GM18498 (cell line): ENCODE results near the gene TFDP1.
"Not testable (repeated sequence)": the region's sequence is repeated elsewhere in the genome, so short reads cannot be mapped to it uniquely, and the experiment has no call there.

Experiments used
- ATAC-seq: cut with Tn5 transposase; IDR thresholded peaks from one replicate; pipeline ENCODE4 v1.9.1; 2021; ENCODE audit warnings: mild to moderate bottlenecking, moderate library complexity; ENCODE audit not compliant: unreplicated experiment

The TFDP1 gene

GRCh38 chr13:113550453-113550852, 34.1 kb upstream of the TFDP1 start:
- ATAC-seq, result no peak

GRCh38 chr13:113551081-113552000, 33.2 kb upstream of the TFDP1 start:
- ATAC-seq, result no peak

- ATAC-seq, result no peak
Measured at GRCh38 chr13:113552079-113552478, 32.5 kb upstream of the TFDP1 start.

- ATAC-seq, result no peak
Measured at GRCh38 chr13:113552786-113553434, 31.6 kb upstream of the TFDP1 start.

- ATAC-seq, result no peak
Measured at GRCh38 chr13:113553511-113554332, 30.8 kb upstream of the TFDP1 start.

GRCh38 chr13:113554333-113554700, 30.2 kb upstream of the TFDP1 start:
- no peak for ATAC-seq

GRCh38 chr13:113555141-113555540, 29.4 kb upstream of the TFDP1 start:
- no peak for ATAC-seq

GRCh38 chr13:113557013-113557412, 27.5 kb upstream of the TFDP1 start:
- ATAC-seq, result no peak

GRCh38 chr13:113558461-113558860, 26.1 kb upstream of the TFDP1 start:
- ATAC-seq, result no peak

- no peak for ATAC-seq
Measured at GRCh38 chr13:113559061-113559460, 25.5 kb upstream of the TFDP1 start.

- no peak for ATAC-seq
Measured at GRCh38 chr13:113559901-113560644, 24.5 kb upstream of the TFDP1 start.

GRCh38 chr13:113560645-113561416, 23.7 kb upstream of the TFDP1 start:
- ATAC-seq, result no peak

GRCh38 chr13:113561417-113562084, 23.0 kb upstream of the TFDP1 start:
- ATAC-seq, result no peak

- peak; percentile 51 for ATAC-seq
Measured at GRCh38 chr13:113562085-113562749, 22.3 kb upstream of the TFDP1 start.

GRCh38 chr13:113562844-113563243, 21.7 kb upstream of the TFDP1 start:
- ATAC-seq, result no peak

GRCh38 chr13:113563511-113563910, 21.0 kb upstream of the TFDP1 start:
- not testable (repeated sequence) for ATAC-seq

GRCh38 chr13:113564331-113565023, 20.1 kb upstream of the TFDP1 start:
- no peak for ATAC-seq

- ATAC-seq, result no peak
Measured at GRCh38 chr13:113565526-113566226, 18.9 kb upstream of the TFDP1 start.
